Naive thymus-derived CD8-positive, alpha-beta T cell (primary cell): ENCODE results near the gene TMA7. TPM values are rescaled to one million over a fixed set of nuclear protein-coding genes. Genes with fewer than 3 reads are reported as not detected.
"Not testable (repeated sequence)": the region's sequence is repeated elsewhere in the genome, so short reads cannot be mapped to it uniquely, and the experiment has no call there.

Experiments used
- ATAC-seq, 2 donors: fragments of 150-1000 bp; cut with Tn5 transposase in 1 of 2; sonication (Bioruptor Pico), chemical (Tn5 transposase) in 1 of 2; 1 replicate in 1 of 2; 2 replicates in 1 of 2; pipeline ENCODE4 v1.10.0; 2021; ENCODE audit warnings: mild to moderate bottlenecking in 2 of 2, moderate library complexity in 2 of 2
- POLR2A ChIA-PET: fragments of 350-600 bp; sonication (Branson Sonifier 250); formaldehyde crosslinking; loops from one replicate; lab custom pipeline; 2021; ENCODE audit warnings: antibody characterized with exemption; lab: Charles Lee
- DNase-seq, 10 donors: peaks; one replicate each; pipeline versions ENCODE4 v3.0.0 to v3.0.0-alpha.2; 2020 to 2022
- H3K27ac Mint-ChIP-seq, 10 donors: one replicate each; pipeline ENCODE4 v1.8.0; 2020 to 2022; ENCODE audit warnings: mild to moderate bottlenecking in 10 of 10, mixed read lengths in 10 of 10, moderate library complexity in 4 of 10, inconsistent platforms in 1 of 10
- H3K27me3 Mint-ChIP-seq, 5 donors: one replicate each; pipeline ENCODE4 v1.8.0; 2021 to 2022; ENCODE audit warnings: mixed read lengths in 5 of 5
- H3K36me3 Mint-ChIP-seq, 3 donors: one replicate each; pipeline ENCODE4 v1.8.0; 2020 to 2022; ENCODE audit warnings: mixed read lengths in 3 of 3, mild to moderate bottlenecking in 2 of 3, inconsistent platforms in 1 of 3
- H3K4me1 Mint-ChIP-seq, 4 donors: one replicate each; pipeline ENCODE4 v1.8.0; 2021 to 2022; ENCODE audit warnings: mixed read lengths in 4 of 4
- H3K4me3 Mint-ChIP-seq, 10 donors: one replicate each; pipeline ENCODE4 v1.8.0; 2020 to 2022; ENCODE audit warnings: mild to moderate bottlenecking in 10 of 10, mixed read lengths in 10 of 10, moderate library complexity in 6 of 10, inconsistent platforms in 1 of 10
- H3K9me3 Mint-ChIP-seq, 9 donors: one replicate each; pipeline ENCODE4 v1.8.0; 2020 to 2022; ENCODE audit warnings: mixed read lengths in 9 of 9, mild to moderate bottlenecking in 3 of 9, inconsistent platforms in 1 of 9, moderate library complexity in 1 of 9
- polyA plus RNA-seq, 3 donors: library from polyadenylated mRNA; unstranded; fragments of 300-500 nt; fragmentation: Illumina TruSeq; gene quantifications; one replicate each; pipeline ENCODE4 v1.2.3, GENCODE V29; 2021
- total RNA-seq, 8 experiments: library from RNA in 2 of 8; stranded (reverse) in 2 of 8; gene quantifications; one replicate each; pipeline ENCODE4 v1.2.3 and lab custom pipeline; 2021 to 2026

TMA7 gene
- total and polyA plus RNA-seq, 5 experiments from 2014 or later, result 274 to 931 (median 714) TPM

DNA sequence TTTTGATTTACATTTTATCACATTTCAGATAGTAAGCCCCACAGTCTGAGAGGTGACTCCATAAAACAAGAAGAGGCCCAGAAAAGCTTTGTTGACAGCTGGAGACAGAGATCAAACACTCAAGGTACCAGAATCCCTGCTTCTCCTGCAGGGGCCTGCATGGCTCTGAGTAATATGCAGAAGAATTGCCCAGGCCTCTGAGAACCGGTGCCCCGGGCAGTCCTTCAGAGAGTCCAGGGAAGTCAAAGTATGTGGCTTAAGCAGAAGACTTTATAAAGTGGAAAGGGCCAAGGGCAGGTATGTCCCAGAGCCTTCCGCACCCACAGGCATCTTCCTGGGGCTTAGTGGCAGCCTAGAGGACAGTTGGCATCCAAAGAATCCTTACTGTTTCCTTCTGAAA is 19.3 kb downstream of the TMA7 start:
- Mint-ChIP-seq H3K36me3 (peaks cover 0 to 63% (median 10%) of the 10 kb centered on the region in 3 donors), H3K4me3 (no peak overlapping the region), H3K27me3 (no peaks in the 10 kb centered on the region), H3K27ac (no peak overlapping the region), H3K4me1 (peaks cover 3 to 11% (median 8%) of the 10 kb centered on the region in 4 donors), H3K9me3 (no peaks in the 10 kb centered on the region)
- DNase-seq, result no peak
- POLR2A ChIA-PET, result interaction anchor here (0.6 to 1.7 kb wide), 2 partner anchors 9 to 1075 kb away, joined by 5 to 6 read pairs; no protein-coding TSS in a partner anchor
- no peak for ATAC-seq

DNA sequence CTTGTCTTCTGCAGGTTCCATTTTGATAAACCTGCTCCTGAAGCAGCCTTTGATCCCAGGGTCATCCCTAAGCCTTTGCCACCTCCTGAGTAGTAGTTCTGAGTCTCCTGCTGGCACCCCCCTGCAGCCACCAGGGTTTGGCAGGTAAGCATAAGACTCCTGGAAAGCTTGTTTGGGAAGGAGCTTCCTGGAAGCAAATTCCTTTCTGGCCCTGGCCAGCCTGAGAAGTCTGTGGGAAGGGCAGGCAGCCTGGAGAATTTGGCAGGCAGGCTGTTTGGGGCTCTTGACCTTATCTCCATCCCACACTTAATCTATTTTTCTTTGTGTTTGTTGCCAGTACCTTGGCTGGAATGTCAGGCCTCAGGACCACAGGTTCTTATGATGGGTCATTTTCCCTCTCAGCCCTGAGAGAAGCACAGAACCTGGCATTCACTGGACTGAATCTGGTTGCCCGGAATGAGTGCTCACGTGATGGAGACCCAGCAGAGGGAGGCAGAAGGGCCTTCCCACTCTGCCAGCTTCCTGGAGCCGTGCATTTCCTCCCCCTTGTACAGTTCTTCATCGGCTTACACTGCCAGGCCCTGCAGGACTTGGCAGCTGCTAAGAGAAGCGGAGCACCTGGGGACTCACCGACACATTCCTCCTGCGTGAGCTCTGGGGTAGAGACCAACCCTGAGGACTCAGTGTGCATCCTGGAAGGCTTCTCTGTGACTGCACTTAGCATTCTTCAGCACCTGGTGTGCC is 19.9 kb downstream of the TMA7 start:
- Mint-ChIP-seq H3K4me1 (peaks cover 3 to 11% (median 8%) of the 10 kb centered on the region in 4 donors), H3K9me3 (no peaks in the 10 kb centered on the region), H3K4me3 (no peak overlapping the region), H3K27me3 (no peaks in the 10 kb centered on the region), H3K36me3 (peaks cover 0 to 57% (median 7%) of the 10 kb centered on the region in 3 donors), H3K27ac (no peak overlapping the region)
- ATAC-seq, result no peak
- POLR2A ChIA-PET, result interaction anchor here (0.6 kb wide), 1 partner anchor 1076 kb away, joined by 6 read pairs; no protein-coding TSS in a partner anchor
- no peak for DNase-seq

DNA sequence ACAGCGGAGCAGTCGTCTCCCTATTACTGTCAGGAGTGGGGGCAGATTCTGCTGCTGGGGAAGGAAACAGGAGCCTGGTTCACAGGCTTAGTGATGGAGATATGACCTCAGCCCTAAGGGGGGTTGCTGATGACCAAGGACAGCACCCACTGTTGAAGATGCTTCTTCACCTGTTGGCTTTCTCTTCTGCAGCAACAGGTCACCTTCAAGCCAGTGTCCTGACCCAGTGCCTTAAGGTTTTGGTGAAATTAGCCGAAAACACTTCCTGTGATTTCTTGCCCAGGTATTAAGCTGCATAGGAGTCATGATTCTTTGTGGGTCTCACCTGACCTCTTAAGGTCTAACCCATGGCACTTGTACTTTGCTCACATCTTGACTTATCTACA is 20.5 kb downstream of the TMA7 start:
- H3K9me3 Mint-ChIP-seq, result no peaks in the 10 kb centered on the region
- no peak overlapping the region for H3K4me3 Mint-ChIP-seq
- DNase-seq (no peak), ATAC-seq (no peak)
- H3K27me3 Mint-ChIP-seq, result no peaks in the 10 kb centered on the region
- H3K36me3 Mint-ChIP-seq, result peaks cover 0 to 52% (median 7%) of the 10 kb centered on the region in 3 donors
- peak overlapping the region in 4 of 10 donors; percentile 9 to 81 (median 66) for H3K27ac Mint-ChIP-seq
- POLR2A ChIA-PET, result no interaction called here
- peaks cover 3 to 16% (median 13%) of the 10 kb centered on the region in 4 donors for H3K4me1 Mint-ChIP-seq

DNA sequence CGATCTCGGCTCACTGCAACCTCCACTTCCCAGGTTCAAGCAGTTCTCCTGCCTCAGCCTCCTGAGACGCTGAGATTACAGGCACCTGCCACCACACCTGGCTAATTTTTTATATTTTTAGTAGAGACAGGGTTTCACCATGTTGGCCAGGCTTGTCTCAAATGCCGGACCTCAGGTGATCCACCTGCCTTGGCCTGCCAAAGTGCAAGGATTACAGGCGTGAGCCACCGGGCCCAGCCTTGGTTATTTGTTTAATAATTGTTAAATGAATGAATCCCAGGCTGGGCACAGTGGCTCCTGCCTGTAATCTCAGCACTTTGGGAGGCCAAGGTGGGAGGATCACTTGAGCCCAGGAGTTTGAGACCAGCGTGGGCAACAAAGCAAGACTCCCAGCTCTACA is 21.7 kb downstream of the TMA7 start:
- not testable (repeated sequence) for H3K4me3 Mint-ChIP-seq, H3K27ac Mint-ChIP-seq, ATAC-seq, DNase-seq, H3K27me3 Mint-ChIP-seq, H3K9me3 Mint-ChIP-seq
- peaks cover 0 to 43% (median 7%) of the 10 kb centered on the region in 3 donors for H3K36me3 Mint-ChIP-seq
- H3K4me1 Mint-ChIP-seq, result peaks cover 5 to 27% (median 25%) of the 10 kb centered on the region in 4 donors
- POLR2A ChIA-PET, result interaction anchor here (1.5 kb wide), 1 partner anchor 16 kb away, joined by 4 read pairs; the partner anchor contains the start of gene ATRIP

DNA sequence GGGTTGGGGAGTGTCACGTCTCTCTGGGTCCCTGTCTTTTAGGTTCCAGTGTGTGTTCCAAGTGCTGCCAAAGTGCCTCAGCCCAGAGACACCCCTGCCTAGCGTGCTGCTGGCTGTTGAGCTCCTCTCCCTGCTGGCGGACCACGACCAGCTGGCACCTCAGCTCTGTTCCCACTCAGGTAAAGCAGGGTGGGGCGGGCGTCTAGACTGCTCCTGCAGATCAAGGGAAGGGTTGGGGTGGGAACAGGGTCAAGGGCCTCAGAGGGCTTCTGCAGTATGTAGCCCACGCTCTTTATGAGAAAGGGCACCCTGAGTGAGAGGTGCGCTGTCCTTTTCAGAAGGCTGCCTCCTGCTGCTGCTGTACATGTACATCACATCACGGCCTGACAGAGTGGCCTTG is 23.6 kb downstream of the TMA7 start:
- POLR2A ChIA-PET, result interaction anchor here (0.8 to 1.7 kb wide), 4 partner anchors 13 to 95 kb away, joined by 3 to 11 read pairs (median 6); partner anchors contain the start of gene ATRIP
- H3K36me3 Mint-ChIP-seq, result peaks cover 0 to 40% (median 5%) of the 10 kb centered on the region in 3 donors

DNA sequence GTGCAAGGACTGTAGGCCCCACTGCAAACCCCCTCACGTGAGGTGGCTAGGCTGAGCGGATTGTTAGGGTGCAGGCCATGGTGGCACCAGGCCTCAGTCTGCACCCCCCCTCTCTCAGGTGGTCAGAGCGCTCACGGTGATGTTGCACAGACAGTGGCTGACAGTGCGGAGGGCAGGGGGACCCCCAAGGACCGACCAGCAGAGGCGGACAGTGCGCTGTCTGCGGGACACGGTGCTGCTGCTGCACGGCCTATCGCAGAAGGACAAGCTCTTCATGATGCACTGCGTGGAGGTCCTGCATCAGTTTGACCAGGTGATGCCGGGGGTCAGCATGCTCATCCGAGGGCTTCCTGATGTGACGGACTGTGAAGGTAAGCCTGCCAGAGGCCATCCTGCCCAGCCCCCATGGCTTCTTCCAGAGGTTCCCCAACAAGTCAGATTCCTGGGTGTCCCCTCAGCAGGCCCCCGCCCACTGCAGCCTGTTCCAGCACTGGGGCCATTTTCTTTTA is 24.7 kb downstream of the TMA7 start:
- H3K36me3 Mint-ChIP-seq, result peaks cover 0 to 36% (median 5%) of the 10 kb centered on the region in 3 donors
- peaks cover 22 to 57% (median 55%) of the 10 kb centered on the region in 4 donors for H3K4me1 Mint-ChIP-seq
- H3K9me3 Mint-ChIP-seq, result no peaks in the 10 kb centered on the region
- H3K4me3 Mint-ChIP-seq, result peak overlapping the region in 2 of 10 donors; percentile 24 to 87
- no peak for DNase-seq
- ATAC-seq, result no peak
- H3K27ac Mint-ChIP-seq, result peak overlapping the region in 6 of 10 donors; percentile 38 to 100 (median 86)
- H3K27me3 Mint-ChIP-seq, result no peaks in the 10 kb centered on the region
- POLR2A ChIA-PET, result interaction anchor here (1.1 to 1.9 kb wide), 5 partner anchors 8 to 43 kb away, joined by 3 to 16 read pairs (median 7); partner anchors contain the start of gene ATRIP

More for the DNA sequence above, 23.6 kb downstream of the TMA7 start:
- peak overlapping the region in 2 of 10 donors; percentile 29 to 33 for H3K27ac Mint-ChIP-seq
- no peak for ATAC-seq
- no peaks in the 10 kb centered on the region for H3K27me3 Mint-ChIP-seq
- peak overlapping the region in 1 of 10 donors; percentile 26 for H3K4me3 Mint-ChIP-seq
- H3K9me3 Mint-ChIP-seq, result no peaks in the 10 kb centered on the region
- DNase-seq, result no peak
- H3K4me1 Mint-ChIP-seq, result peaks cover 15 to 46% (median 44%) of the 10 kb centered on the region in 4 donors

DNA sequence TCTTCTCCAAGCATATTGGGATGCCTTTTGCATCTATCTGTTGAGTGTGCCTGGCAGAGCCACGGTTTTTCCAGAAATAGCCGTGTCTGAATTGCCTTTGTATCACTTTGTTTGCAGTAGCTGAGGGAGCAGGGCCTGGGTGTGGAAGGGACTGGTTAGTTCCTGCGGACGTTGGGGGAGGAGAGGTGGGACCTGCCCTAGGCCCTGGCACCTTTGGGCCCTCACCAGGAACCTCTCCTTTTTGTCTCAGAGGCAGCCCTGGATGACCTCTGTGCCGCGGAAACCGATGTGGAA is 25.1 kb downstream of the TMA7 start:
- DNase-seq, result no peak
- peaks cover 0 to 35% (median 5%) of the 10 kb centered on the region in 3 donors for H3K36me3 Mint-ChIP-seq
- no peaks in the 10 kb centered on the region for H3K27me3 Mint-ChIP-seq
- H3K27ac Mint-ChIP-seq, result peak overlapping the region; percentile 79 to 100 (median 96)
- H3K9me3 Mint-ChIP-seq, result no peaks in the 10 kb centered on the region
- H3K4me1 Mint-ChIP-seq, result peaks cover 25 to 61% (median 58%) of the 10 kb centered on the region in 4 donors
- POLR2A ChIA-PET, result interaction anchor here (1.2 to 3.8 kb wide), 4 partner anchors 12 to 42 kb away, joined by 5 to 33 read pairs (median 13); partner anchors contain the start of gene ATRIP
- ATAC-seq, result no peak
- peak overlapping the region; percentile 25 to 93 (median 90) for H3K4me3 Mint-ChIP-seq

DNA sequence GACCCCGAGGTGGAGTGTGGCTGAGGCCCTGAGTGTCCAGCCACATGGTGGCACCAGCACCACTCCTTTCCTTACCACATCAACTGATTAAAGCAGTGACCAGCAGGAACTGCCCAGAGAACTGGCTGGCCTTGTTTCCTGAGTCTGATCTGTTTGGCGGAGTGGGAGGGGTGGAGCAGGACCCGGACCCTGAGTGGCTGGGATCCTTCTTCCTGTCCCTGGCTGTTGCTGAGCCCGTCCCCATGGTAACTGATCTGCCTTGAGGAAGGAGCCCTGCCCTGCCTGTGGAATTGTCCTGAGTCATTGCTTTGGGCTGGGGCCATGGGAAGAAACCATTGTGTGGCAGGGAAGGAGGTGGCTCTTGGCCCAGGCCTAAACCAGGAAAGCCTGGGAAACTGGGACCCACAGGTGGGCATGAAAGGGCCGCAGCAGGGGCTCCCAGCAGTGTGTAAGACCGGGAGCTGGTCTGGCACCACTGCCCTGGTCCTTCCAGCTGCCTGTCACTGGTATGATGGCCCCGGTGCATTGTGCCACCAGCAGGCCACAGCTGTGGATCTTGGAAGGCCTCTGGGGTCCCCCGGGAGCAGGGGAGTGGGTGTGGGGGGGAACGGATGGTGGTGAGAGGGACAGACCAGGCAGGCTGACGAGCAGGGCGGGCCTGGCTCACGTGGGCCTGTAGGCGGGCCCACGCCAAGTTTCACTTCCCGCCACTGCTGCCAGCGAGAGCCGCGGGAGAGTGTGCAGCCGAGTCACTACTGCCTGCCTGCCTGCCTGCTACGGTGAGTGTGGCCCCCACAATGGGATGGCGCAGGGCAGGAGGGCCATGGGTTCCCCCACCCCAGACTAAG is 25.7 kb downstream of the TMA7 start:
- Mint-ChIP-seq H3K27ac (peak overlapping the region; percentile 79 to 100 (median 96)), H3K4me1 (peaks cover 23 to 60% (median 59%) of the 10 kb centered on the region in 4 donors), H3K4me3 (peak overlapping the region; percentile 84 to 93 (median 90)), H3K9me3 (no peaks in the 10 kb centered on the region), H3K27me3 (no peaks in the 10 kb centered on the region), H3K36me3 (peaks cover 0 to 29% (median 5%) of the 10 kb centered on the region in 3 donors)
- DNase-seq (peak; percentile 63 to 82 (median 73)), ATAC-seq (peak; percentile 97)
- POLR2A ChIA-PET, result interaction anchor here (1.7 to 3.8 kb wide), 10 partner anchors 9 to 50 kb away, joined by 7 to 33 read pairs (median 10); partner anchors contain the start of genes ATRIP, CCDC51, SHISA5 and TMA7

DNA sequence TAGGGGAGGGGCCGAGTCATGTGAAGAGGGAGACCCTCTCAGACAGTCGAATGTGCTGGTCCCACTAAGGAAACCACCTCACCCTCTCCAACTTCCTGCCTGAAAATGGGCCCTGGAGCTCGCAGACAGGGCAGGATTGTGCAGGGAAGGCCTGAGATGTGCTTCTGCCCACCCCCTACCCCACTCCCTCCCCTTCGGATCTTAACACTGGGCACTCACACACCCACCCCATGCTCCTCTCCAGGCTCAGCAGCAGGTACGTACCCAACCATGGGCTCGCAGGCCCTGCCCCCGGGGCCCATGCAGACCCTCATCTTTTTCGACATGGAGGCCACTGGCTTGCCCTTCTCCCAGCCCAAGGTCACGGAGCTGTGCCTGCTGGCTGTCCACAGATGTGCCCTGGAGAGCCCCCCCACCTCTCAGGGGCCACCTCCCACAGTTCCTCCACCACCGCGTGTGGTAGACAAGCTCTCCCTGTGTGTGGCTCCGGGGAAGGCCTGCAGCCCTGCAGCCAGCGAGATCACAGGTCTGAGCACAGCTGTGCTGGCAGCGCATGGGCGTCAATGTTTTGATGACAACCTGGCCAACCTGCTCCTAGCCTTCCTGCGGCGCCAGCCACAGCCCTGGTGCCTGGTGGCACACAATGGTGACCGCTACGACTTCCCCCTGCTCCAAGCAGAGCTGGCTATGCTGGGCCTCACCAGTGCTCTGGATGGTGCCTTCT is 26.5 kb downstream of the TMA7 start:
- POLR2A ChIA-PET, result interaction anchor here (0.6 to 3.8 kb wide), 13 partner anchors 10 to 169 kb away, joined by 3 to 33 read pairs (median 9); partner anchors contain the start of genes ATRIP, CCDC51, SHISA5 and SLC26A6
- H3K4me1 Mint-ChIP-seq, result peaks cover 21 to 65% (median 57%) of the 10 kb centered on the region in 4 donors
- no peaks in the 10 kb centered on the region for H3K27me3 Mint-ChIP-seq
- peaks cover 0 to 22% (median 0%) of the 10 kb centered on the region in 3 donors for H3K36me3 Mint-ChIP-seq
- peak in 2 of 10 donors; percentile 19 to 27 for DNase-seq
- H3K27ac Mint-ChIP-seq, result peak overlapping the region; percentile 79 to 100 (median 96)
- H3K4me3 Mint-ChIP-seq, result peak overlapping the region; percentile 84 to 93 (median 90)
- ATAC-seq, result peak; percentile 59
- H3K9me3 Mint-ChIP-seq, result no peaks in the 10 kb centered on the region

DNA sequence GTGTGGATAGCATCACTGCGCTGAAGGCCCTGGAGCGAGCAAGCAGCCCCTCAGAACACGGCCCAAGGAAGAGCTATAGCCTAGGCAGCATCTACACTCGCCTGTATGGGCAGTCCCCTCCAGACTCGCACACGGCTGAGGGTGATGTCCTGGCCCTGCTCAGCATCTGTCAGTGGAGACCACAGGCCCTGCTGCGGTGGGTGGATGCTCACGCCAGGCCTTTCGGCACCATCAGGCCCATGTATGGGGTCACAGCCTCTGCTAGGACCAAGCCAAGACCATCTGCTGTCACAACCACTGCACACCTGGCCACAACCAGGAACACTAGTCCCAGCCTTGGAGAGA is 27.0 kb downstream of the TMA7 start:
- Mint-ChIP-seq H3K27ac (peak overlapping the region; percentile 79 to 100 (median 96)), H3K9me3 (no peaks in the 10 kb centered on the region), H3K27me3 (no peaks in the 10 kb centered on the region), H3K36me3 (peaks cover 0 to 22% (median 0%) of the 10 kb centered on the region in 3 donors), H3K4me1 (peaks cover 21 to 65% (median 58%) of the 10 kb centered on the region in 4 donors), H3K4me3 (peak overlapping the region; percentile 84 to 93 (median 90))
- POLR2A ChIA-PET, result interaction anchor here (0.6 to 3.8 kb wide), 12 partner anchors 9 to 169 kb away, joined by 3 to 33 read pairs (median 8); partner anchors contain the start of genes ATRIP, CCDC51, SHISA5 and SLC26A6
- no peak for ATAC-seq
- DNase-seq, result no peak
